IMR-90 (cell line): ENCODE results near the gene TBX15. TPM values are rescaled to one million over a fixed set of nuclear protein-coding genes. Genes with fewer than 3 reads are reported as not detected.

Experiments
- ATAC-seq: fragments of 200-7000 bp; cut with Tn5 transposase; 2 replicates; pipeline ENCODE4 v1.9.1; 2020; ENCODE audit warnings: low read depth, mild to moderate bottlenecking, moderate library complexity
- BruUV-seq: library from RNA; stranded (reverse); fragments of 400-500 nt; replicated peaks from 2 replicates; lab custom pipeline; 2021; lab: Mats Ljungman, UMichigan
- CTCF ChIA-PET: fragments of 300-600 bp; formaldehyde crosslinking; extraction: SDS; loops from one replicate; lab custom pipeline; 2021; ENCODE audit warnings: antibody characterized with exemption; lab: Yijun Ruan, JAX
- POLR2A ChIA-PET: fragments of 300-600 bp; sonication (Branson Sonifier 250); formaldehyde crosslinking; loops from one replicate; lab custom pipeline; 2022; ENCODE audit warnings: antibody characterized with exemption; ENCODE audit not compliant: unreplicated experiment; lab: Charles Lee
- DNase-seq: peaks from one replicate; pipeline ENCODE4 v3.0.0; 2013
- H2AFZ ChIP-seq: replicated peaks from 2 replicates; pipeline ENCODE3; 2013; ENCODE audit warnings: low read length, mild to moderate bottlenecking; ENCODE audit not compliant: poor library complexity
- H2AK5ac ChIP-seq: 2 replicates; pipeline ENCODE4 v1.6.1; 2013; ENCODE audit warnings: low read depth, low read length, inconsistent platforms
- H2AK9ac ChIP-seq: replicated peaks from 2 replicates; pipeline ENCODE3; 2013; ENCODE audit warnings: mild to moderate bottlenecking, low read depth, low read length, moderate library complexity; ENCODE audit not compliant: poor library complexity
- H2BK120ac ChIP-seq: 2 replicates; pipeline ENCODE4 v1.6.1; 2013; ENCODE audit warnings: low read depth, low read length, inconsistent platforms
- H2BK15ac ChIP-seq: 3 replicates; pipeline ENCODE4 v1.6.1; 2013; ENCODE audit warnings: low read depth, low read length, inconsistent platforms
- H2BK20ac ChIP-seq: 2 replicates; pipeline ENCODE4 v1.6.1; 2013; ENCODE audit warnings: low read depth, mild to moderate bottlenecking, inconsistent platforms, low read length, moderate library complexity
- H2BK5ac ChIP-seq: 2 replicates; pipeline ENCODE4 v1.6.1; 2013; ENCODE audit warnings: mild to moderate bottlenecking, low read depth, low read length, inconsistent platforms; ENCODE audit not compliant: poor library complexity, severe bottlenecking
- H3K14ac ChIP-seq: replicated peaks from 2 replicates; pipeline ENCODE4 v1.6.1; 2013; ENCODE audit warnings: low read depth, low read length, inconsistent platforms
- H3K18ac ChIP-seq: 2 replicates; pipeline ENCODE4 v1.6.1; 2013; ENCODE audit warnings: low read depth, low read length, control low read depth
- H3K23ac ChIP-seq: 2 replicates; pipeline ENCODE4 v1.6.1; 2013; ENCODE audit warnings: low read depth, low read length, inconsistent platforms
- H3K27ac ChIP-seq: 2 replicates; pipeline ENCODE4 v1.5.1; 2013; ENCODE audit warnings: mild to moderate bottlenecking, control low read depth, low read length; ENCODE audit not compliant: insufficient read depth
- H3K27me3 ChIP-seq: 2 replicates; pipeline ENCODE4 v1.6.1; 2013; ENCODE audit warnings: low read length; ENCODE audit not compliant: control insufficient read depth, insufficient read depth
- H3K36me3 ChIP-seq: 2 replicates; pipeline ENCODE4 v1.6.1; 2013; ENCODE audit warnings: low read length, mixed read lengths; ENCODE audit not compliant: control insufficient read depth, insufficient read depth
- H3K4ac ChIP-seq: 2 replicates; pipeline ENCODE4 v1.6.1; 2013; ENCODE audit warnings: low read depth, low read length, inconsistent platforms
- H3K4me1 ChIP-seq: 2 replicates; pipeline ENCODE4 v1.6.1; 2013; ENCODE audit warnings: low read length, mixed read lengths; ENCODE audit not compliant: control insufficient read depth, insufficient read depth
- H3K4me2 ChIP-seq: 2 replicates; pipeline ENCODE4 v1.6.1; 2013; ENCODE audit warnings: low read depth, mild to moderate bottlenecking, control low read depth, low read length, moderate library complexity
- H3K4me3 ChIP-seq: 2 replicates; pipeline ENCODE4 v1.5.1; 2013; ENCODE audit warnings: low read depth, mild to moderate bottlenecking, control low read depth, low read length, moderate library complexity; ENCODE audit not compliant: insufficient read depth
- H3K56ac ChIP-seq: 2 replicates; pipeline ENCODE4 v1.6.1; 2013; ENCODE audit warnings: low read length, inconsistent platforms; ENCODE audit not compliant: insufficient read depth; ENCODE audit errors: extremely low read depth
- H3K79me1 ChIP-seq, 2 experiments: 2 replicates each; pipeline ENCODE4 v1.6.1; 2013; ENCODE audit warnings: low read length in 2 of 2, inconsistent platforms in 1 of 2, low read depth in 1 of 2
- H3K9ac ChIP-seq: 2 replicates; pipeline ENCODE4 v1.6.1; 2013; ENCODE audit warnings: low read depth, low read length, control low read depth
- H3K9me1 ChIP-seq: 2 replicates; pipeline ENCODE4 v1.6.1; 2013; ENCODE audit warnings: low read length, inconsistent platforms; ENCODE audit not compliant: insufficient read depth
- H3K9me3 ChIP-seq: 2 replicates; pipeline ENCODE4 v1.6.1; 2013; ENCODE audit warnings: low read length; ENCODE audit not compliant: control insufficient read depth, insufficient read depth
- H4K20me1 ChIP-seq: 2 replicates; pipeline ENCODE4 v1.6.1; 2013; ENCODE audit warnings: low read length, inconsistent platforms; ENCODE audit not compliant: insufficient read depth
- H4K5ac ChIP-seq: 2 replicates; pipeline ENCODE4 v1.6.1; 2013; ENCODE audit warnings: mild to moderate bottlenecking, low read depth, low read length, control low read depth
- H4K8ac ChIP-seq, 2 experiments: 2 replicates each; pipeline ENCODE4 v1.6.1; 2013; ENCODE audit warnings: low read depth in 2 of 2, low read length in 2 of 2, control low read depth in 1 of 2, inconsistent platforms in 1 of 2
- H4K91ac ChIP-seq: 2 replicates; pipeline ENCODE4 v1.6.1; 2013; ENCODE audit warnings: low read depth, low read length, inconsistent platforms; ENCODE audit not compliant: insufficient read depth
- BHLHE40 ChIP-seq: fragments of 150-350 bp; IDR thresholded peaks from 2 replicates; pipeline ENCODE4 v1.6.1; 2016; ENCODE audit warnings: mild to moderate bottlenecking, low read depth, low read length
- CEBPB ChIP-seq: IDR thresholded peaks from 2 replicates; pipeline ENCODE4 v1.6.1; 2012; ENCODE audit warnings: low read depth, low read length, improper control_type of control experiment
- CHD1 ChIP-seq: IDR thresholded peaks from 2 replicates; pipeline ENCODE4 v1.6.1; 2012; ENCODE audit warnings: low read depth, low read length, improper control_type of control experiment
- RAD21 ChIP-seq: IDR thresholded peaks from 2 replicates; pipeline ENCODE4 v1.6.1; 2012; ENCODE audit warnings: low read length, improper control_type of control experiment
- RFX5 ChIP-seq: IDR thresholded peaks from 2 replicates; pipeline ENCODE4 v1.8.0; 2012; ENCODE audit warnings: low read depth, mild to moderate bottlenecking, low read length, moderate library complexity
- WGBS, 2 experiments: methylation state at CpG; one replicate each; pipeline versions ENCODE4 v1.1.5 to v1.1.7; 2013; ENCODE audit warnings: missing lambda C conversion rate in 2 of 2; ENCODE audit not compliant: insufficient read length in 1 of 2; ENCODE audit errors: extremely low coverage in 2 of 2; 5-methylcytosine and 5-hydroxymethylcytosine counted together
- dilution Hi-C: fragments of 300-500 bp; cut with HindIII; formaldehyde crosslinking; loops from one replicate; pipeline ENCODE4 v1.14.3; 2018; ENCODE audit warnings: low sequenced_read_pairs; ENCODE audit not compliant: unreplicated experiment
- in situ Hi-C: fragments of 300-500 bp; cut with MboI; formaldehyde crosslinking; loops from 3 replicates; pipeline ENCODE4 v1.14.3; 2019; ENCODE audit warnings: low sequenced_read_pairs, inconsistent platforms, mixed read lengths
- intact Hi-C: fragments of 100-400 bp; cut with micrococcal nuclease; formaldehyde crosslinking; loops from 2 replicates; pipeline ENCODE4 v1.10.0; 2022
- polyA plus RNA-seq, 3 experiments: library from polyadenylated mRNA; depleted of rRNA; stranded (reverse); fragments of >200 nt; gene quantifications; 2 replicates each; pipeline ENCODE4 v1.2.3, GENCODE V29; 2012; ENCODE audit warnings: low replicate concordance in 1 of 3
- total RNA-seq: library from RNA; depleted of rRNA; stranded (reverse); fragments of >200 nt; gene quantifications from 2 replicates; pipeline ENCODE4 v1.2.3, GENCODE V29; 2012
- TF ChIP-seq, protein P1 (sequence below): fragments of 150-350 bp; IDR thresholded peaks from 2 replicates; pipeline ENCODE4 v1.6.1; 2016; ENCODE audit warnings: low read depth, mild to moderate bottlenecking, low read length, moderate library complexity, borderline replicate concordance
- TF ChIP-seq, protein P2 (sequence below): fragments of 150-350 bp; IDR thresholded peaks from 2 replicates; pipeline ENCODE4 v1.6.1; 2017; ENCODE audit warnings: mild to moderate bottlenecking, antibody characterized with exemption, low read length, low read depth
- TF ChIP-seq, protein P3 (sequence below): conservative IDR thresholded peaks from 2 replicates; pipeline ENCODE4 v1.5.1; 2012; ENCODE audit warnings: mild to moderate bottlenecking, low read depth, low read length, improper control_type of control experiment

Gene TBX15
- total and polyA plus RNA-seq, 2 of the 4 experiments (the other 2 are of a cell fraction): not detected

DNA sequence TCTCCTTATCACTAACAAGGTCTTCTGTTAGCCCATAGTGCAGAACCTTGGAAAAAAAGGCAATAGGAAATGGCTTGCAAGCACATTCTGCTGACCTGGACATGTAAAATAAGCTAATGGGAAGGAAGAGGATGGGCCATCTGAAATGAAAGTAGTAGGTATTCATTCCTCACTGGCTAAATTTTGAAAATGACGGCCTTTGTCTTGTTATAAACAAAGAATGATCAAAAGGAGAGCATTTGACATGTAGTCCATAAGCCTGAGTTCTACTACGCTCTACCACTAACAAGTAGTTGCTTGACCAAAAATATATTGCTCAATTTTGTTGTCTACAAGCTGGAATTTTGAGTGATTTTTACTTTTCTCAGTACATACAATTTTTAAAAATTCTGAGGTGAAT, 75.6 kb downstream of the TBX15 start:
- H3K9me3 ChIP-seq: no peaks in the 10 kb centered on the region
- no CpG with 5 or more reads among the region's 2 CpGs for WGBS, 2 experiments
- no peak overlapping the region for H3K4me2 ChIP-seq
- H2BK15ac ChIP-seq: no peak overlapping the region
- H4K5ac ChIP-seq: no peak overlapping the region
- intact Hi-C loops (no loop called here), in situ Hi-C loops (no loop called here), dilution Hi-C loops (no loop called here)
- no peak for DNase-seq
- H3K27me3 ChIP-seq: no peaks in the 10 kb centered on the region
- BruUV-seq: no TSS peak
- H3K27ac ChIP-seq: no peak overlapping the region
- no peaks in the 10 kb centered on the region for H4K20me1 ChIP-seq
- no peak overlapping the region for H4K91ac ChIP-seq
- no peak for ATAC-seq
- H3K4me3 ChIP-seq: no peak overlapping the region
- ChIA-PET POLR2A (no interaction called here), CTCF (no interaction called here)
- H3K79me1 ChIP-seq: no peaks in the 10 kb centered on the region
- TF ChIP-seq, protein P1, sequence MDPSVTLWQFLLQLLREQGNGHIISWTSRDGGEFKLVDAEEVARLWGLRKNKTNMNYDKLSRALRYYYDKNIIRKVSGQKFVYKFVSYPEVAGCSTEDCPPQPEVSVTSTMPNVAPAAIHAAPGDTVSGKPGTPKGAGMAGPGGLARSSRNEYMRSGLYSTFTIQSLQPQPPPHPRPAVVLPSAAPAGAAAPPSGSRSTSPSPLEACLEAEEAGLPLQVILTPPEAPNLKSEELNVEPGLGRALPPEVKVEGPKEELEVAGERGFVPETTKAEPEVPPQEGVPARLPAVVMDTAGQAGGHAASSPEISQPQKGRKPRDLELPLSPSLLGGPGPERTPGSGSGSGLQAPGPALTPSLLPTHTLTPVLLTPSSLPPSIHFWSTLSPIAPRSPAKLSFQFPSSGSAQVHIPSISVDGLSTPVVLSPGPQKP: no peak
- TF ChIP-seq CEBPB (no peak), RFX5 (no peak), BHLHE40 (no peak), CHD1 (no peak), RAD21 (no peak)
- TF ChIP-seq, protein P2, sequence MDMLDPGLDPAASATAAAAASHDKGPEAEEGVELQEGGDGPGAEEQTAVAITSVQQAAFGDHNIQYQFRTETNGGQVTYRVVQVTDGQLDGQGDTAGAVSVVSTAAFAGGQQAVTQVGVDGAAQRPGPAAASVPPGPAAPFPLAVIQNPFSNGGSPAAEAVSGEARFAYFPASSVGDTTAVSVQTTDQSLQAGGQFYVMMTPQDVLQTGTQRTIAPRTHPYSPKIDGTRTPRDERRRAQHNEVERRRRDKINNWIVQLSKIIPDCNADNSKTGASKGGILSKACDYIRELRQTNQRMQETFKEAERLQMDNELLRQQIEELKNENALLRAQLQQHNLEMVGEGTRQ: no peak
- TF ChIP-seq, protein P3, sequence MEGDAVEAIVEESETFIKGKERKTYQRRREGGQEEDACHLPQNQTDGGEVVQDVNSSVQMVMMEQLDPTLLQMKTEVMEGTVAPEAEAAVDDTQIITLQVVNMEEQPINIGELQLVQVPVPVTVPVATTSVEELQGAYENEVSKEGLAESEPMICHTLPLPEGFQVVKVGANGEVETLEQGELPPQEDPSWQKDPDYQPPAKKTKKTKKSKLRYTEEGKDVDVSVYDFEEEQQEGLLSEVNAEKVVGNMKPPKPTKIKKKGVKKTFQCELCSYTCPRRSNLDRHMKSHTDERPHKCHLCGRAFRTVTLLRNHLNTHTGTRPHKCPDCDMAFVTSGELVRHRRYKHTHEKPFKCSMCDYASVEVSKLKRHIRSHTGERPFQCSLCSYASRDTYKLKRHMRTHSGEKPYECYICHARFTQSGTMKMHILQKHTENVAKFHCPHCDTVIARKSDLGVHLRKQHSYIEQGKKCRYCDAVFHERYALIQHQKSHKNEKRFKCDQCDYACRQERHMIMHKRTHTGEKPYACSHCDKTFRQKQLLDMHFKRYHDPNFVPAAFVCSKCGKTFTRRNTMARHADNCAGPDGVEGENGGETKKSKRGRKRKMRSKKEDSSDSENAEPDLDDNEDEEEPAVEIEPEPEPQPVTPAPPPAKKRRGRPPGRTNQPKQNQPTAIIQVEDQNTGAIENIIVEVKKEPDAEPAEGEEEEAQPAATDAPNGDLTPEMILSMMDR: no peak
- H2AK5ac ChIP-seq: no peak overlapping the region
- H2BK20ac ChIP-seq: no peak overlapping the region
- no peak overlapping the region for H2AK9ac ChIP-seq
- H4K8ac ChIP-seq: no peak overlapping the region
- no peak overlapping the region for H3K9ac ChIP-seq
- H3K9me1 ChIP-seq: no peaks in the 10 kb centered on the region
- H2BK5ac ChIP-seq: no peak overlapping the region
- H2AFZ ChIP-seq: no peak overlapping the region
- no peak overlapping the region for H3K56ac ChIP-seq
- no peak overlapping the region for H3K14ac ChIP-seq
- H3K23ac ChIP-seq: no peak overlapping the region
- H3K36me3 ChIP-seq: no peaks in the 10 kb centered on the region
- no peak overlapping the region for H3K4ac ChIP-seq
- no peak overlapping the region for H3K18ac ChIP-seq
- H3K4me1 ChIP-seq: no peaks in the 10 kb centered on the region
- no peak overlapping the region for H2BK120ac ChIP-seq
